ENCODE results near the gene PEX19.

PEX19 gene

GRCh38 chr1:160251011-160251410 lies 33.9 kb downstream of the PEX19 start:
- TF ChIP-seq CTCF (IDR thresholded peaks at IDR 0.05; ENCODE audit: extremely low read depth, missing control alignments): no peak
- no peak for DNase-seq (ENCODE audit: low spot score)

- no peak for DNase-seq (ENCODE audit: low spot score)
- TF ChIP-seq CTCF (IDR thresholded peaks at IDR 0.05; ENCODE audit: extremely low read depth, missing control alignments): no peak
These were observed 37.9 kb downstream of the PEX19 start for GRCh38 chr1:160247053-160247452.

- TF ChIP-seq CTCF (IDR thresholded peaks at IDR 0.05; ENCODE audit: extremely low read depth, missing control alignments): no peak
These were observed 39.5 kb downstream of the PEX19 start for GRCh38 chr1:160245434-160245833.

GRCh38 chr1:160244209-160244608 lies 40.7 kb downstream of the PEX19 start:
- no peak for TF ChIP-seq CTCF (IDR thresholded peaks at IDR 0.05; ENCODE audit: extremely low read depth, missing control alignments)
- no peak for DNase-seq (ENCODE audit: low spot score)

More at GRCh38 chr1:160245434-160245833, 39.5 kb downstream of the PEX19 start:
- no peak for DNase-seq (ENCODE audit: low spot score)

- DNase-seq (ENCODE audit: low spot score): no peak
- TF ChIP-seq CTCF (IDR thresholded peaks at IDR 0.05; ENCODE audit: extremely low read depth, missing control alignments): no peak
These were observed 41.2 kb downstream of the PEX19 start for GRCh38 chr1:160243767-160244166.

GRCh38 chr1:160239582-160240299 lies 45.2 kb downstream of the PEX19 start:
- TF ChIP-seq CTCF (IDR thresholded peaks at IDR 0.05; ENCODE audit: extremely low read depth, missing control alignments): no peak
- no peak for DNase-seq (ENCODE audit: low spot score)

GRCh38 chr1:160238408-160238807 lies 46.5 kb downstream of the PEX19 start:
- TF ChIP-seq CTCF (IDR thresholded peaks at IDR 0.05; ENCODE audit: extremely low read depth, missing control alignments): no peak
- no peak for DNase-seq (ENCODE audit: low spot score)
